T47D (cell line): Measurements from ENCODE around the gene DAB2IP.

Experiments
- DNase-seq, 2 experiments: peaks; one replicate each; pipeline versions ENCODE4 v3.0.0 to v3.0.0-alpha.2; 2011 to 2012; ENCODE audit warnings: low read depth in 1 of 2, low spot score in 1 of 2
- JUND ChIP-seq: IDR thresholded peaks from 2 replicates; pipeline ENCODE4 v1.6.1; 2012; ENCODE audit warnings: low read depth
- in situ Hi-C: cut with HindIII; loops from 2 replicates; pipeline ENCODE4 v1.10.0; 2016; ENCODE audit warnings: low sequenced_read_pairs, low pct_unique_long_range_greater_than_20kb

DAB2IP gene

GRCh38 chr9:121760571-121760970, 109.1 kb downstream of the DAB2IP start:
- DNase-seq = no peak
- TF ChIP-seq JUND = no peak
- in situ Hi-C loops = no loop called here

- in situ Hi-C loops = no loop called here
- no peak for TF ChIP-seq JUND
- no peak for DNase-seq
Observed at GRCh38 chr9:121763131-121763530, 111.7 kb downstream of the DAB2IP start.

- TF ChIP-seq JUND = no peak
- in situ Hi-C loops = no loop called here
- no peak for DNase-seq
Observed at GRCh38 chr9:121763561-121764370, 112.3 kb downstream of the DAB2IP start.

GRCh38 chr9:121764371-121764730, 112.9 kb downstream of the DAB2IP start:
- TF ChIP-seq JUND = no peak
- DNase-seq = no peak
- in situ Hi-C loops = no loop called here

GRCh38 chr9:121765021-121765950, 113.9 kb downstream of the DAB2IP start:
- peak; percentile 93 to 96 for DNase-seq
- TF ChIP-seq JUND = no peak
- in situ Hi-C loops = no loop called here

- no peak for DNase-seq
- in situ Hi-C loops = no loop called here
- no peak for TF ChIP-seq JUND
Observed at GRCh38 chr9:121766081-121766683, 114.7 kb downstream of the DAB2IP start.

- in situ Hi-C loops = no loop called here
- no peak for DNase-seq
- no peak for TF ChIP-seq JUND
Observed at GRCh38 chr9:121767171-121767769, 115.8 kb downstream of the DAB2IP start.

- in situ Hi-C loops = no loop called here
- TF ChIP-seq JUND = no peak
- no peak for DNase-seq
Observed at GRCh38 chr9:121768416-121769015, 117.1 kb downstream of the DAB2IP start.

GRCh38 chr9:121769939-121770338, 118.5 kb downstream of the DAB2IP start:
- DNase-seq = no peak
- no peak for TF ChIP-seq JUND
- in situ Hi-C loops = no loop called here

GRCh38 chr9:121770415-121771273, 119.2 kb downstream of the DAB2IP start:
- no peak for TF ChIP-seq JUND
- no peak for DNase-seq
- in situ Hi-C loops = no loop called here

- DNase-seq = no peak
- no peak for TF ChIP-seq JUND
- in situ Hi-C loops = no loop called here
Observed at GRCh38 chr9:121771418-121771817, 120.0 kb downstream of the DAB2IP start.
